ENCODE data around the gene FOXI2.

Gene FOXI2

GRCh38 chr10:127755753-127756152 is 18.8 kb downstream of the FOXI2 start:
- Histone ChIP-seq H3K4me3 (ENCODE audit: low read length) (no peak overlapping the region), H3K36me3 (ENCODE audit: control insufficient read depth, insufficient read depth, low read length) (no peaks in the 10 kb centered on the region), H3K4me1 (ENCODE audit: control insufficient read depth, insufficient read depth, low read length) (no peaks in the 10 kb centered on the region), H3K27me3 (ENCODE audit: control insufficient read depth, insufficient read depth, low read length) (no peaks in the 10 kb centered on the region), H3K9me3 (ENCODE audit: control insufficient read depth, low read length) (no peaks in the 10 kb centered on the region), H3K9ac (ENCODE audit: low read length) (no peak overlapping the region)

- Histone ChIP-seq H3K9ac (ENCODE audit: low read length) (no peak overlapping the region), H3K27me3 (ENCODE audit: control insufficient read depth, insufficient read depth, low read length) (no peaks in the 10 kb centered on the region), H3K36me3 (ENCODE audit: control insufficient read depth, insufficient read depth, low read length) (no peaks in the 10 kb centered on the region), H3K4me3 (ENCODE audit: low read length) (no peak overlapping the region), H3K4me1 (ENCODE audit: control insufficient read depth, insufficient read depth, low read length) (no peaks in the 10 kb centered on the region), H3K9me3 (ENCODE audit: control insufficient read depth, low read length) (no peaks in the 10 kb centered on the region)
Observed at GRCh38 chr10:127756264-127756663, 19.3 kb downstream of the FOXI2 start.

- Histone ChIP-seq H3K9ac (ENCODE audit: low read length) (no peak overlapping the region), H3K36me3 (ENCODE audit: control insufficient read depth, insufficient read depth, low read length) (no peaks in the 10 kb centered on the region), H3K9me3 (ENCODE audit: control insufficient read depth, low read length) (no peaks in the 10 kb centered on the region), H3K4me1 (ENCODE audit: control insufficient read depth, insufficient read depth, low read length) (no peaks in the 10 kb centered on the region), H3K4me3 (ENCODE audit: low read length) (no peak overlapping the region), H3K27me3 (ENCODE audit: control insufficient read depth, insufficient read depth, low read length) (no peaks in the 10 kb centered on the region)
Observed at GRCh38 chr10:127757033-127757432, 20.0 kb downstream of the FOXI2 start.

GRCh38 chr10:127759276-127759675 is 22.3 kb downstream of the FOXI2 start:
- H3K9me3 ChIP-seq (ENCODE audit: control insufficient read depth, low read length), result no peaks in the 10 kb centered on the region
- H3K4me1 ChIP-seq (ENCODE audit: control insufficient read depth, insufficient read depth, low read length), result no peaks in the 10 kb centered on the region
- H3K4me3 ChIP-seq (ENCODE audit: low read length), result no peak overlapping the region
- H3K27me3 ChIP-seq (ENCODE audit: control insufficient read depth, insufficient read depth, low read length), result no peaks in the 10 kb centered on the region
- no peaks in the 10 kb centered on the region for H3K36me3 ChIP-seq (ENCODE audit: control insufficient read depth, insufficient read depth, low read length)
- H3K9ac ChIP-seq (ENCODE audit: low read length), result no peak overlapping the region

GRCh38 chr10:127762925-127763324 is 25.9 kb downstream of the FOXI2 start:
- Histone ChIP-seq H3K9me3 (ENCODE audit: control insufficient read depth, low read length) (no peaks in the 10 kb centered on the region), H3K27me3 (ENCODE audit: control insufficient read depth, insufficient read depth, low read length) (no peaks in the 10 kb centered on the region), H3K4me3 (ENCODE audit: low read length) (no peak overlapping the region), H3K36me3 (ENCODE audit: control insufficient read depth, insufficient read depth, low read length) (no peaks in the 10 kb centered on the region), H3K9ac (ENCODE audit: low read length) (no peak overlapping the region), H3K4me1 (ENCODE audit: control insufficient read depth, insufficient read depth, low read length) (no peaks in the 10 kb centered on the region)

- no peaks in the 10 kb centered on the region for H3K27me3 ChIP-seq (ENCODE audit: control insufficient read depth, insufficient read depth, low read length)
- H3K9ac ChIP-seq (ENCODE audit: low read length), result no peak overlapping the region
- no peaks in the 10 kb centered on the region for H3K4me1 ChIP-seq (ENCODE audit: control insufficient read depth, insufficient read depth, low read length)
- H3K4me3 ChIP-seq (ENCODE audit: low read length), result no peak overlapping the region
- H3K36me3 ChIP-seq (ENCODE audit: control insufficient read depth, insufficient read depth, low read length), result no peaks in the 10 kb centered on the region
- no peaks in the 10 kb centered on the region for H3K9me3 ChIP-seq (ENCODE audit: control insufficient read depth, low read length)
Observed at GRCh38 chr10:127774766-127775559, 38.0 kb downstream of the FOXI2 start.

- Histone ChIP-seq H3K36me3 (ENCODE audit: control insufficient read depth, insufficient read depth, low read length) (no peaks in the 10 kb centered on the region), H3K4me3 (ENCODE audit: low read length) (no peak overlapping the region), H3K4me1 (ENCODE audit: control insufficient read depth, insufficient read depth, low read length) (no peaks in the 10 kb centered on the region), H3K9me3 (ENCODE audit: control insufficient read depth, low read length) (no peaks in the 10 kb centered on the region), H3K27me3 (ENCODE audit: control insufficient read depth, insufficient read depth, low read length) (no peaks in the 10 kb centered on the region), H3K9ac (ENCODE audit: low read length) (no peak overlapping the region)
Observed at GRCh38 chr10:127776816-127777215, 39.8 kb downstream of the FOXI2 start.

GRCh38 chr10:127781412-127781811 is 44.4 kb downstream of the FOXI2 start:
- Histone ChIP-seq H3K36me3 (ENCODE audit: control insufficient read depth, insufficient read depth, low read length) (no peaks in the 10 kb centered on the region), H3K4me3 (ENCODE audit: low read length) (no peak overlapping the region), H3K9ac (ENCODE audit: low read length) (no peak overlapping the region), H3K27me3 (ENCODE audit: control insufficient read depth, insufficient read depth, low read length) (no peaks in the 10 kb centered on the region), H3K9me3 (ENCODE audit: control insufficient read depth, low read length) (no peaks in the 10 kb centered on the region), H3K4me1 (ENCODE audit: control insufficient read depth, insufficient read depth, low read length) (no peaks in the 10 kb centered on the region)

GRCh38 chr10:127787873-127788272 is 50.9 kb downstream of the FOXI2 start:
- H3K4me3 ChIP-seq (ENCODE audit: low read length), result no peak overlapping the region
- H3K27me3 ChIP-seq (ENCODE audit: control insufficient read depth, insufficient read depth, low read length), result peaks cover 3% of the 10 kb centered on the region
- no peaks in the 10 kb centered on the region for H3K9me3 ChIP-seq (ENCODE audit: control insufficient read depth, low read length)

GRCh38 chr10:127790066-127790624 is 53.2 kb downstream of the FOXI2 start:
- Histone ChIP-seq H3K27me3 (ENCODE audit: control insufficient read depth, insufficient read depth, low read length) (peaks cover 3% of the 10 kb centered on the region), H3K36me3 (ENCODE audit: control insufficient read depth, insufficient read depth, low read length) (no peaks in the 10 kb centered on the region), H3K9me3 (ENCODE audit: control insufficient read depth, low read length) (no peaks in the 10 kb centered on the region), H3K9ac (ENCODE audit: low read length) (no peak overlapping the region), H3K4me3 (ENCODE audit: low read length) (no peak overlapping the region), H3K4me1 (ENCODE audit: control insufficient read depth, insufficient read depth, low read length) (no peaks in the 10 kb centered on the region)

More at GRCh38 chr10:127787873-127788272, 50.9 kb downstream of the FOXI2 start:
- Histone ChIP-seq H3K36me3 (ENCODE audit: control insufficient read depth, insufficient read depth, low read length) (no peaks in the 10 kb centered on the region), H3K4me1 (ENCODE audit: control insufficient read depth, insufficient read depth, low read length) (no peaks in the 10 kb centered on the region), H3K9ac (ENCODE audit: low read length) (no peak overlapping the region)

Data from mucosa of stomach (tissue), 1 donor.